ENCODE measurements around the gene SPP1. TPM values are rescaled to one million over a fixed set of nuclear protein-coding genes. Genes with fewer than 3 reads are reported as not detected.

SPP1 gene
- total RNA-seq, 1 donor from 2014 or later = 14.2 TPM

DNA sequence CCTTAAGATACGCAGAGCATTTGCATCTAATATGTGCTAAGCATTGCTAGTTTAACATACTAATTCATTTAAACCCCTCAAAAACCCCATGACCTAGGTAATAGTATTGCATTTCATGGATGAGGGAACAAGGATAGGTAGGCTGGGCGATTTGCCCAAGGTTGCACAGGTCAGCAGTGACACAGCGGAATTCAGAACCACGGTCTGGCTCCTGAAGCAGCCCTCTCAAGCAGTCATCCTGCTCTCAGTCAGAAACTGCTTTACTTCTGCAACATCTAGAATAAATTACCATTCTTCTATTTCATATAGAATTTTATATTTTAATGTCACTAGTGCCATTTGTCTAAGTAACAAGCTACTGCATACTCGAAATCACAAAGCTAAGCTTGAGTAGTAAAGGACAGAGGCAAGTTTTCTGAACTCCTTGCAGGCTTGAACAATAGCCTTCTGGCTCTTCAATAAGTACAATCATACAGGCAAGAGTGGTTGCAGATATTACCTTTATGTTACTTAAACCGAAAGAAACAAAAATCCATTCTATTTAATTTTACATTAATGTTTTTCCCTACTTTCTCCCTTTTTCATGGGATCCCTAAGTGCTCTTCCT, 555 bp upstream of the SPP1 start:
- Mint-ChIP-seq H3K27ac (ENCODE audit: unreplicated experiment) (no peak overlapping the region), H3K36me3 (ENCODE audit: low read depth) (no peaks in the 10 kb centered on the region), H3K4me3 (peak overlapping the region; percentile 20), H3K4me1 (peaks cover 33% of the 10 kb centered on the region), H3K27me3 (ENCODE audit: low read depth) (no peaks in the 10 kb centered on the region), H3K9me3 (no peaks in the 10 kb centered on the region)
- TF ChIP-seq, protein P1, sequence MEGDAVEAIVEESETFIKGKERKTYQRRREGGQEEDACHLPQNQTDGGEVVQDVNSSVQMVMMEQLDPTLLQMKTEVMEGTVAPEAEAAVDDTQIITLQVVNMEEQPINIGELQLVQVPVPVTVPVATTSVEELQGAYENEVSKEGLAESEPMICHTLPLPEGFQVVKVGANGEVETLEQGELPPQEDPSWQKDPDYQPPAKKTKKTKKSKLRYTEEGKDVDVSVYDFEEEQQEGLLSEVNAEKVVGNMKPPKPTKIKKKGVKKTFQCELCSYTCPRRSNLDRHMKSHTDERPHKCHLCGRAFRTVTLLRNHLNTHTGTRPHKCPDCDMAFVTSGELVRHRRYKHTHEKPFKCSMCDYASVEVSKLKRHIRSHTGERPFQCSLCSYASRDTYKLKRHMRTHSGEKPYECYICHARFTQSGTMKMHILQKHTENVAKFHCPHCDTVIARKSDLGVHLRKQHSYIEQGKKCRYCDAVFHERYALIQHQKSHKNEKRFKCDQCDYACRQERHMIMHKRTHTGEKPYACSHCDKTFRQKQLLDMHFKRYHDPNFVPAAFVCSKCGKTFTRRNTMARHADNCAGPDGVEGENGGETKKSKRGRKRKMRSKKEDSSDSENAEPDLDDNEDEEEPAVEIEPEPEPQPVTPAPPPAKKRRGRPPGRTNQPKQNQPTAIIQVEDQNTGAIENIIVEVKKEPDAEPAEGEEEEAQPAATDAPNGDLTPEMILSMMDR (conservative IDR thresholded peaks at IDR 0.05) = no peak
- DNase-seq (ENCODE audit: low read depth, low spot score) = no peak

DNA sequence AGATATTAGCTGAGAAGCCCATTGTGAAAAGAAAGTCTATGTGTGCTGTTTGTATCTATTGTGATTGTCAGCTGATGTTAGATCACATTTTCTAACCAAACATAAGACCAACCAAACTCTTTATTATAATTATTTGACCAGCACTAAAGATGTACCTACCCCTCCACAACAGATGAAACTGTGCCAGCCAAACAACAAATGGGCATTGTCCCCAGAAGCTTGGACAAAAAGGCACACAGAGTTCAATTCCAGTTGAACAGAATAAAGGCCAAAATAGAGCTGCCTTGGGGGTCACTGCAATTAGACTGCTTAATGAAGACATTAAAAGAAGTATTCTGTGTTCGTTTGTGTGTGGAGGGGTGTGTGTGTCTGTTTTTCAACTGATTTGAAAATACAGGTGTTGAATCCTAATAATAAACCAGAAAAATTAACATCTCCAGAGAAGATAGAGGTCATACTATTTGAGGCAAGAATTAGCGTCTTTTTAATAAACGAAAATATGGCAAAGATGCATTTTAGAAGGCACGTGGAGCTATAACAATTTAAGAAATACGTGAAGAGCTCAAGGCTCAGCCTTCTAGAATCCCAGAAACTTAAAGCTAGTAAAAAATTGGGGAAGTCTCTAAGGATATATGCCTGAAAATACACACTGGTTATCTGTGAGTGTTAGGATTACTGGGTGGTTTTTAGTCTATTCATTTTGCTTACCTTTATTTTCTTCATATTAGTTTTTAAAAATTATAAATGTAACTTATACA, 2.2 kb downstream of the SPP1 start:
- Mint-ChIP-seq H3K36me3 (ENCODE audit: low read depth) (no peaks in the 10 kb centered on the region), H3K4me1 (peaks cover 33% of the 10 kb centered on the region), H3K9me3 (peaks cover 2% of the 10 kb centered on the region), H3K27me3 (ENCODE audit: low read depth) (no peaks in the 10 kb centered on the region), H3K4me3 (peak overlapping the region; percentile 32), H3K27ac (ENCODE audit: unreplicated experiment) (no peak overlapping the region)
- DNase-seq (ENCODE audit: low read depth, low spot score) = no peak
- TF ChIP-seq, protein P1 (conservative IDR thresholded peaks at IDR 0.05) = no peak

DNA sequence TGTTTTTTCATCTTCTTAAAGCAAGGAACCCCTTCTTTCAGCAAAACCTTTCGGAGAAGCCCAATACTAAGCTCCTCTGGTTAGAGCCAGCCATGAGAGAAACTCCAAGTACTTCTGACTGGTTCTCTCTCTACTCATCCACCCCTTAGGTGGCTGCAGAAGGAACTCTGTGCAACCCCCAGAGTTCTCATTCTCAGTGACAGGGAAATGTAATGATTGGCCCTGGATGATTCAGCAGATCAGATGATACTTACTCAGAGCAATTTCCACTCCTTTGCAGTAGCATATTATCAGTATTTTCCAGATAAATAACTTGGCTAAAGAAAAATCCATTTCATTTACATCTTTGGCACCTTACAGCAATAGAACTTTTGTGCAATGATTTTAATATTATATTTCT, 3.2 kb downstream of the SPP1 start:
- H3K36me3 Mint-ChIP-seq (ENCODE audit: low read depth) = no peaks in the 10 kb centered on the region
- H3K27me3 Mint-ChIP-seq (ENCODE audit: low read depth) = no peaks in the 10 kb centered on the region
- peaks cover 2% of the 10 kb centered on the region for H3K9me3 Mint-ChIP-seq
- DNase-seq (ENCODE audit: low read depth, low spot score) = no peak
- H3K4me3 Mint-ChIP-seq = peak overlapping the region; percentile 51
- TF ChIP-seq, protein P1 (conservative IDR thresholded peaks at IDR 0.05) = no peak
- no peak overlapping the region for H3K27ac Mint-ChIP-seq (ENCODE audit: unreplicated experiment)
- H3K4me1 Mint-ChIP-seq = peaks cover 24% of the 10 kb centered on the region

DNA sequence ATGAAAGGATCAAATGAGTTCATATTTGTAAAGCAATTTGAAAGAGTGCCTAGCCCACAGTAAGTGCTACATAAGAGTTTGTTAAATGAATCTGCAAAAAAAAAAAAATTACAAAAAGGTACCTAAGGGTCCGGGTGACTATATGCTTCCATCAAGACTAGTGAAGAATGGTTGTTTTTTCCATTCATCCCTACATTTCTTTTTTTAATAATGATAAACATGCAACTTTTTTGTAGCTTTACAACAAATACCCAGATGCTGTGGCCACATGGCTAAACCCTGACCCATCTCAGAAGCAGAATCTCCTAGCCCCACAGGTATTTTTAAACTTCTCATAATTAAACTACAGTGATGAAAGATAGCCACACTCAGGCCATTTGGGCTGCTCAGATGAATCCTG, 4.3 kb downstream of the SPP1 start:
- H3K27ac Mint-ChIP-seq (ENCODE audit: unreplicated experiment) = no peak overlapping the region
- TF ChIP-seq, protein P1 (conservative IDR thresholded peaks at IDR 0.05) = no peak
- H3K4me3 Mint-ChIP-seq = no peak overlapping the region
- no peak for DNase-seq (ENCODE audit: low read depth, low spot score)
- peaks cover 2% of the 10 kb centered on the region for H3K9me3 Mint-ChIP-seq
- no peaks in the 10 kb centered on the region for H3K27me3 Mint-ChIP-seq (ENCODE audit: low read depth)
- no peaks in the 10 kb centered on the region for H3K36me3 Mint-ChIP-seq (ENCODE audit: low read depth)
- peaks cover 17% of the 10 kb centered on the region for H3K4me1 Mint-ChIP-seq

DNA sequence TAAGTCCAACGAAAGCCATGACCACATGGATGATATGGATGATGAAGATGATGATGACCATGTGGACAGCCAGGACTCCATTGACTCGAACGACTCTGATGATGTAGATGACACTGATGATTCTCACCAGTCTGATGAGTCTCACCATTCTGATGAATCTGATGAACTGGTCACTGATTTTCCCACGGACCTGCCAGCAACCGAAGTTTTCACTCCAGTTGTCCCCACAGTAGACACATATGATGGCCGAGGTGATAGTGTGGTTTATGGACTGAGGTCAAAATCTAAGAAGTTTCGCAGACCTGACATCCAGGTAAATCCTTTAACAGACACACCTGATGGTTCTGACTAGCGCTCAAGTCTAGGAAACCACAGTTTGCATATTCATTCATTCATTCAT, 6.0 kb downstream of the SPP1 start:
- H3K4me3 Mint-ChIP-seq = no peak overlapping the region
- H3K27ac Mint-ChIP-seq (ENCODE audit: unreplicated experiment) = no peak overlapping the region
- H3K27me3 Mint-ChIP-seq (ENCODE audit: low read depth) = no peaks in the 10 kb centered on the region
- H3K9me3 Mint-ChIP-seq = peaks cover 2% of the 10 kb centered on the region
- no peak for DNase-seq (ENCODE audit: low read depth, low spot score)
- H3K36me3 Mint-ChIP-seq (ENCODE audit: low read depth) = no peaks in the 10 kb centered on the region
- TF ChIP-seq, protein P1 (conservative IDR thresholded peaks at IDR 0.05) = no peak
- peaks cover 12% of the 10 kb centered on the region for H3K4me1 Mint-ChIP-seq

Measured in neural crest cell (in vitro differentiated cells).